EL (cell line): ENCODE data around the gene HLA-DRB5.
"Not testable (repeated sequence)": the region's sequence is repeated elsewhere in the genome, so short reads cannot be mapped to it uniquely, and the experiment has no call there.

Source experiments
- DNase-seq: peaks from one replicate; pipeline ENCODE4 v3.0.0-alpha.2; 2016

The HLA-DRB5 gene

DNA sequence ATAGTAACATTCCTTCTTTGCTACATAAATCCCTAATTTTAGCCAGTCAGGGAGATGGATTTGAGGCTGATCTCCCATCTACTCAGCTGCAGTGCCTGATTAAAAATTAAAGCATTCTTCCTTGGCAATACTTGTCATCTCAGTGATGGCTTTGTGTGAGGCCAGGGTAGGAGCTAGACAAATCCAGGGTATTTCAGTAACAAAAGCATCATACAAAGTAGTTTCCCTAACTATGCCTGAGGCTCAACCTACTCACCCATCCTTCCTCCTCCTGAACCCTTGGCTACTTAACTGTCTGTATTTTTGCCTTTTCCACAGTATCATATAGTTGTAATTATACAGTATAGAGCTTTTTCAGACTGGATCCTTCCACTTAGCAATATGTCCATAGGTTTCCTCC, 37.7 kb downstream of the HLA-DRB5 start:
- no peak for DNase-seq

DNA sequence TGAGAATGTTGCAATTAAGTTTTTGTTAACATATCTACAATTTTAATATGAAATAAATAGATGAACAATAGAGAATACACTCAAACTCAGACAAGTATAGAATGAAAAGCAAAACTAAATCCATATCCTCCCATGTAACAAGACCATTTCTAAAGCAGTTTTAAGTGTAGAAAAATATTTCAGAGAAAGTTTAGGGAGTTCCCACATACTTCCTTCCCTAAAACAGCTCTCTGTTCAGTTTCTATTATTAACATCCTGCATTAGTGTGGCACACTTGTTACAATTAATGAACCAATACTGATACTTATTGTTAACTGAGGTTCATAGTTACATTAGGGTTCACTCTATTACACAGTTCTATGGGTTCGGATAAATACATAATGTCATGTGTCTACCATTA, 38.4 kb downstream of the HLA-DRB5 start:
- no peak for DNase-seq

DNA sequence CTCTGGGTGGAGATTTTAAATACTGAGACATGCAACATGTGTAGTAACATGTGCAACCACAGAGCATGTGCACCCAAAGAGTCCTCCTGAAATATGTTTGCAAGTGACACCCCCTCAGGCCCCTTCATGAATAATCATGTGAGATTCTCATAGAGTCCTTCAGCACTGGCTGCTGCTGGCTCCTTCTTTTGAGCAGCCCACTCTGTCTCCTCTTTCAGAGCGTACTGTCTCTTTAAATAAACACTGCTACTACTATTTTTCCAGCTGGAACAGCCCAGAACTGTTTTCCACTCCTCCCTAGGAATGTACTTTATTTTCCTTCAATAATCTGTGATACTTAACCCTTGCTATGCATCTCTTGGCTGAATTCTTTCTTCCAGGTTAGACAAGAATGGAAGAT, 42.0 kb downstream of the HLA-DRB5 start:
- DNase-seq, result no peak

DNA sequence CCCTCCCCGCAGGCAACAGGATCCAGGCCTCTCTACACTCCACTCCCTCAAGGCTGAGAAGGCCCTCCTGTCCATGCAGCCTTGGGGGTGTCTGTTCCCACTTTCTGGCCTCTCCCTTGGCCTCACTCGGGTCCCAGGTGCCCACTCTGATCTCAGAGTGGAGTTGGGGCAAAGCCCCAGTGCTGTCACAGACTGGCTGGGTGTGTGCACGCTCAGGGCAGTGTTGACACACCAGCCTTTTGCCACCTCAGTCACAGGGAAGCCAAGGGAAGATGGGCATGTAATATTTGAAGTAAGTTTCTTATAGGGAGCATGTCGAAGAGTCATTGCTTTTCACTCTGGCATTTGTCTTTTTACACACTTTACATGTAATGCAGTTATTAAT, 45.5 kb downstream of the HLA-DRB5 start:
- DNase-seq, result no peak

DNA sequence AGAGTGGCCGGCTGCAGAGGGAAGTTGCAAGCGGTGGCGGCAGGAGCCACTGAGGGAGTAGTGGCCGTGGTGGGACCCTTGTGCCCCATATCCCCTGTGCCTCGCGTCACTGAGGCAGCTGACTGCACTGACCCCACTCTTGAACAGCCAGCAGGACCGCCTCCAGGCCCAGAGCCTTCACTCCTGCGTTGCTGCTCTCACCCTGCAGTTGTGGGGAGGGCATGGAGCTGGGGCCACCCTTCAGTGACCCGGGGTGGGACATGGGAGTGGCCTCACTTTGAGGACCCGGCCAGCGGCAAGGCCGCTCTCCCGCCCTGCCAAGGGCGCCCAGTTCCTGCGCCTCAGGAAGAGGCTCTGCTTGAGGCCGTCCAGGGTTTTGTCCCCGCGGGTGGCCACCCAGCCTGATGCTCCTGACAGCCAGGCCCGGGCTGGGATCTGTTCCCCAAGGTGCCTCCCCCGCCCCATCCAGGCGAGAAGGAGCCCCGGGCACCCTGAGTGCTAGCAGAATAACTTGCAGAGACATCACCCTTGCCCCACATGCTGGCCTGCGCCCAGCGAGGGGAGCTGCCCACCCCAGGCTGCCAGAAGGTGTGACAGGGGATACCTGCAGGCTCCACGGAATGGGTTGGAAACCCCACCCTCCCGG, 46.0 kb downstream of the HLA-DRB5 start:
- no peak for DNase-seq

DNA sequence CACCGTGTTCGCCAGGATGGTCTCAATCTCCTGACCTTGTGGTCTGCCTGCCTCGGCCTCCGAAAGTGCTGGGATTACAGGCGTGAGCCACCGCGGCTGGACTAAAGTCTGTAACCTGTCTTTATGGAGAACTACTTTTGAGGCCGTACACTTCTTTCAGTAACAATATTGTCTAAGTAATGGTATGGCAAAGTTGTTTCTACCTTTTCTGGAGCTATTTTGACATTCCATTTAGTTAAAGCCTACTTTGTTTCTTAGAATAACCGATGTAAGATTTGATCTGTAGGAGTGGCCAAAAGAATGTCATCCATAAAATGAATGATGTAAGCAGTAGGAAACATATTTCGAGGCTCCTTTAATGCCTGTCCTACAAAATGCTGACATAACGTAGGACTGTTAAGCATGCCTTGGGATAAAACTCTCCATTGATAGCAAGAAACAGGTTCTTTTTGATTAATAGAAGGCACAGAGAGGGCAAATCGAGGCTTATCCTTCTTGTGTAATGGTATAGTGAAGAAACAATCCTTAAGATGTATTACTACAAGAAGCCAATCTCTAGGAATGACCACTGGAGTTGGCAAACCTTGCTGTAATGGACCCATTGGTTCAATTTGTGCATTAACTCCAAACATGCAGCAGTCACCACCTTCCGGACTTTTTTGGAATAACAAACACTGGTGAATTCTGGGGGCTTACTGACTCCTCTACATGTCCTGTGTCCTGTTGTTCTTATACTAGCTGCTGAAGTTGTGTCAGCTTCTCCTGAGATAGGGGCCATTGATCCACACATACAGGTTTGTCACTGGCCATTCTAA, 54.5 kb downstream of the HLA-DRB5 start:
- DNase-seq, result no peak

DNA sequence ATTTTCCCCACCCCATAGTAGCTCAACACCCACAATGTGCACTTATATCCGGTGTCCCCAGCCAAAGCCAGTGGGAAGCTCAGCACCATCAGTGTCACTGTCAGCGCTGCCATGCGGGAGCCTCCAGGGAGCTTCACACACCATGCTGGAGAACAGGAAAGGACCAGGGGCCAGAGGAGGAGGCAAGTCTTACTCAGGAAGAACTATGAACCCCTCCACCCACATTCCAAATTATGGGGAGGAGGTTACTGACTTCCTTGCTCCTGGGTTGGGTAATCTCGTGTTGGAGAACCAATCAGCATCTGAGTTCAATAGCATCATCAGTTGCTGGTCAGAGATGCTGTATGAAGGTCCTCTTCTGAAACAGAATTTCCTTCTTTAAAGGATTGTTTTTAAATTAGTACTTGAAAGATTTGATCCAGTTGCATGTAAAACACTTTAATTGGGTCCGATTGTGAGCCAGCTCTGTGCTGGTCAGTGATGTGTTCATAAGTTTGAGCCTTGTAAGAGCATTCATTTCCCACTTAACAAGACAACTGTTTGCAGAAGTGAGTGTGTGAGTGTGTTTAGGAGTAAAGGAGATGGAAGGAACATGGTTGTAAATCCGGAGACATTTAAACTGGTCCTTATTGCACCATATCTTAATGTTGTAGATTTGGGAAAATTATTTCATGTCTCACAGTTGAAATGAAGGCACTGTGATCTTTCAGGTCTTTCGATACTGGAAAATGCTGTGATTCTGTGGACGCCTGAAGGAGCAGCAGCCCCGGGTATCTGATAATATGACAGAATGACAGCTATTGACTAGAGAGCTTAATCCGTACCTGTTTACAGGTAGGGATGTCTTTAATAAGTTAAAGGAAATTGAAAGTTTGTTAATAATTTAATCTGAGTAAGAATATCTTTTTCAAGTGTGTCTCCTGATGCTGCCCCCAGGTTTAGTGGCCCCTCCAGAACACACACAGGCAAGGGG, 56.4 kb downstream of the HLA-DRB5 start:
- DNase-seq, result not testable (repeated sequence)

DNA sequence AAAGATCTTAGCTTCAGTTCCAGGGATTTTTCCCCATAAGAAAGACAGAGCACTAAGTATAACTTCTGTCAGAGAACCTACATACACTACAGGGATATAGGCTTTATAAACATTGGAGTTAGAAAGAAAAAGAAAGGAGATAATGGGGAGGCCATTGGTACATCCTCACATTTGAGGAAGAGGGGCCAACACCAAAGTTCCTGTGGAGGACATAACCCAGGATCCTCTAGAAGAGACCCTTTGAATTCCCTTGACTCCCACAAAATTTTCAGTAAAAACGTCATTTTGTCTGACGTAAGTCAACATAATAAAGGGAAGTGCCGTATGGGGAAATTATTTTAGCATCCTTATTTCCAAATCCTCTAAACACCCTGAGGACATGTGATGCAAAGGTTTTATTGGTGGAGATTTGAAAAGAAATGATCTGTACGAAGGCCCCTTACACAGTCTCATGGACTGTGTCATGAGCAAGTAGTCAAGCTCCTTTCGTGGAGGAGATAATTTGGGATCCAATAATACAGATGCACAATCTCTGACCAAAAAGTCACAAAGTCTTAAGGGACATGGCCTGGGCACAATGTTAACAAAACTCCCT, 57.2 kb downstream of the HLA-DRB5 start:
- DNase-seq, result no peak

DNA sequence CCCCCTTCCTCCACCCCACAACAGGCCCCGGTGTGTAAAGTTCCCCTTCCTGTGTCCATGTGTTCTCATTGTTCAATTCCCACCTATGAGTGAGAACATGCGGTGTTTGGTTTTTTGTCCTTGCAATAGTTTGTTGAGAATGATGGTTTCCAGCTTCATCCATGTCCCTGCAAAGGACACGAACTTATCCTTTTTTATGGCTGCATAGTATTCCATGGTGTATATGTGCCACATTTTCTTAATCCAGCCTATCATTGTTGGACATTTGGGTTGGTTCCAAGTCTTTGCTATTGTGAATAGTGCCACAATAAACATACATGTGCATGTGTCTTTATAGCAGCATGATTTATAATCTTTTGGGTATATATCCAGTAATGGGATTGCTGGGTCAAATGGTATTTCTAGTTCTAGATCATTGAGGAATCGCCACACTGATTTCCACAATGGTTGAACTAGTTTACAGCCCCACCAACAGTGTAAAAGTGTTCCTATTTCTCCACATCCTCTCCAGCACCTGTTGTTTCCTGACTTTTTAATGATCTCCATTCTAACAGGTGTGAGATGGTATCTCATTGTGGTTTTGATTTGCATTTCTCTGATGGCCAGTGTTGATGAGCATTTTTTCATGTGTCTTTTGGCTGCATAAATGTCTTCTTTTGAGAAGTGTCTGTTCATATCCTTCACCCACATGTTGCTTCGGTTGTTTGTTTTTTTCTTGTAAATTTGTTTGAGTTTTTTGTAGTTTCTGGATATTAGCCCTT, 62.2 kb downstream of the HLA-DRB5 start:
- DNase-seq, result not testable (repeated sequence)
